HG03066 (cell line): ENCODE data around the gene ALG8.
A peak's percentile ranks its signal among the peaks of the same experiment; 100 is the strongest.
"Not testable (repeated sequence)": the region's sequence is repeated elsewhere in the genome, so short reads cannot be mapped to it uniquely, and the experiment has no call there.

Experiments
- ATAC-seq: cut with Tn5 transposase; IDR thresholded peaks from one replicate; pipeline ENCODE4 v1.9.1; 2021; ENCODE audit warnings: low read depth; ENCODE audit not compliant: unreplicated experiment

ALG8 gene

GRCh38 chr11:78139422-78140391, at the start of gene ALG8:
Gene ALG8 (minus strand): TSS chr11:78139626. CDS start chr11:78139588, 38 bp downstream.
- peak; percentile 94 for ATAC-seq

GRCh38 chr11:78188286-78189173, 49.1 kb upstream of the ALG8 start, which contains the start of the genes KCTD21 and USP35:
Gene KCTD21 (minus strand): TSS chr11:78188626. CDS start chr11:78174554, 14,072 bp downstream.
Gene USP35 (plus strand): TSS chr11:78188919. CDS start chr11:78196246, 7,327 bp downstream.
- ATAC-seq: peak; percentile 95

DNA sequence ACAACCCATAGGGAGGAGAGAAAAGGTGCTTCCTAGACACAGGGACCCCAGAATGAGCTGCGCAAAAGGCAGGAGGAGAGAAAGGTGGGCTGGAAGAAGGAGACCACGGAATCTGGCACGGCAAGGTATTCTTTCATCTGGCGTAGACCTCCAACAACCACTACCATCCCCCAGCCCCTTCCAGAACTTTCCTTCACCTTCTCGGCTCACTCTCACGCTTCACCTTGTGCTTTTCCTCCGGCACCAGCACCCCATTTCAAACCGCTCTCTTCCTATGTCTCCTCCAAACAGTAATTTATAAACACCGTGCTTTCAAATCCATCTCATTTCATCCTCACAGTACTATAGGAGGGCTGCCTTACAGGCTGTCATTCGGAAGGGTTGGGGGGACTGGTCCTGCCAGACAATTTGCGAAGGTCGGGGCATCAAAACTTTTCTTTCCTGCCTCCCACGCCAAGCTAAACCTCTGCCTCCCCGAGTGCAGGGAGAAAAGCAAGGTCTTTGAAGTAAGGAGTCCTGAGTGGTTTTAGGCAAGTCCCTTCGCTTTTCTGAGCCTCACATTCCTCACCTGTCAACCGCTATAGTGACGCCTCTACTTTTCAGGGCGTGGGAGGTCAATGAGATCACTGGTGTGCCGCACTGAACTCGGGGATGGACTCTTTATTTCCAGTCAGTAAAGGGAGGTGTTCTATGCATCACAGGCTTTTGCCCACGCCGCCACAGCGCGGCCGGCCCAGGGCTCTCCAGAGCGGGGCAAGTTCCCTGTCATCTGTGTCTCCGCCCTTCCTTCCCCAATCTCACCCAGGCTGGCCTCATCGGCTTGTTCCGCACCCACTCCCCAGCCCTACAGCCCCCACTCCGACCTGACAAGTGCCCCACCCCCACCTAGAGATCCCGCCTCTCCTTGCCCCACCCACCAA, 48.2 kb upstream of the ALG8 start:
- peak; percentile 23 for ATAC-seq

- no peak for ATAC-seq
Measured at GRCh38 chr11:78181185-78181584, 41.8 kb upstream of the ALG8 start.

- no peak for ATAC-seq
Measured at GRCh38 chr11:78180751-78181150, 41.3 kb upstream of the ALG8 start.

DNA sequence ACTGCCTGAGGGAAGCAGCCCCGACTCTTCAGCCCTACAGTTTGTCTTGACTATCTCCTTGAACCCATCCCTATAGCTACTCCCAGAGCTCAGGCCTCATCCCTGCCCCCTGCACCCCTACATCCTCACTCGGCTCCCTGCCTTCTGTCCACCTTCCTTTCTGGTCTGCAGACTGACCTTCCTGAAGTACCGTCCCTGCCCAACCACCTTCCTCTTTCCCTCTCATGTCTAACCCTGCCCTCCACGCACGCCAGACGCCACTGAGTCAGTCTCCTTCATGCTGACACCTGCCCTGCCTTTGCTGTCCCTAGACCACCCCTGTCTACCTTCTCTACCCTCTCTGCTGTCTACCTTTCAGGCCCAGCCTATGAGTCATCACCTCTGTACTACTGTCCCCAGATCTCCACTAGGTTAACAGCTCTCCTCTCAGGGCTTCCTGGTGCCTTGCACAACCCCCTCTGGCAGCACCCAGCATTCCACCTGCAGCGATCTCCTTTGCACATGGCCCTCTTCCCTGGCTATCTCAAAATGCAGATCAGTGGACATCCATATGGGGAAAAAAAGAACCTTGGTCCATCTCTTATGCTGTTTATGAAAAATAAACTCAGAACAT, 40.1 kb upstream of the ALG8 start:
- no peak for ATAC-seq

DNA sequence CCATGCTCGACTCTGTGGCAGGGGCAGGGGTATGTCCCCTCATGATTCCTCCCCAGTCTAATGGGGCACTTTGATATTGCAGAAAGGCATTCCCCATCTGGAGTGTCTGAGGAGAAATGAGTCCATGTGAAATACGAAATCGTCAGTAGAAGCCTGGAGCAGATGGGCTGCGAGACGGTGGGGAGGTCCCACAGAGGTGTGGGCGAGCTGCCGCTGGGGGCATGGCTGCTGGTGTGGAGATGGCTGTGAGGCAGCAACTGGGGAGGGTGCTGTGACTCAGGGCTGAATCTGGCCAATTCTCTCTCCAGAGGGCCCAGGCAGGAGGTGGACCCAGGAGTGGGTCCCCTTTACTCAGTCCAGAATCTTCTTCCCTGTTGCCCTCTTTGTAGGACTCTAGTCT, 37.8 kb upstream of the ALG8 start:
- ATAC-seq: no peak

DNA sequence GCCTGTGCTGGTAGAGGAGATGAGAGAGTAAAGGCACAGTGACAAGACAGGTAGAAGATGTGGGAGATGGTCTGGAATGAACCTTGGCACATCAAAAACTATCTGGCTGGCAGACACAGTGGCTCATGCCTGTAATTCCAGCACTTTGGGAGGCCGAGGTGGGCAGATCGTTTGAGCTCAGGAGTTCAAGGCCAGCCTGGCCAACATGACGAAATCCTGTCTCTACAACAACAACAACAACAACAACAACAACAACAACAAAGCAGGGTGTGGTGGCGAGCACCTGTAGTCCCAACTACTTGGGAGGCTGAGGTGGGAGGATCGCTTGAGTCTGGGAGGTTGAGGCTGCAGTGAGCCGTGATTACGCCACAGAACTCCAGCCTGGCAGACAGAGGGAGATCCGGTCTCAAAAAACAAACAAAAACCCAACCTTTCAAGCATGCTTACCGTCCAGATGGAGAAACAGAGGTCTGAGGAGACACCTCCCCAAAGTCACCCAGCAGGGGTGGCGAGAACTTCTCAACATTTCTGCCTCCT, 37.2 kb upstream of the ALG8 start:
- ATAC-seq: no peak

DNA sequence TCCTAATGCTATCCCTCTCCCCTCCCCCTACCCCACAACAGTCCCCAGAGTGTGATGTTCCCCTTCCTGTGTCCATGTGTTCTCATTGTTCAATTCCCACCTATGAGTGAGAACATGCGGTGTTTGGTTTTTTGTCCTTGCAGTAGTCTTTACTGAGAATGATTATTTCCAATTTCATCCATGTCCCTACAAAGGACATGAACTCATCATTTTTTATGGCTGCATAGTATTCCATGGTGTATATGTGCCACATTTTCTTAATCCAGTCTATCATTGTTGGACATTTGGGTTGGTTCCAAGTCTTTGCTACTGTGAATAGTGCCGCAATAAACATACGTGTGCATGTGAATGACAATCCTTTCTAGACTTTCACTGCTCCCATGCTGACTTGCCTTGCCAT, 36.4 kb upstream of the ALG8 start:
- ATAC-seq: not testable (repeated sequence)

- no peak for ATAC-seq
Measured at GRCh38 chr11:78171951-78172350, 32.5 kb upstream of the ALG8 start.

DNA sequence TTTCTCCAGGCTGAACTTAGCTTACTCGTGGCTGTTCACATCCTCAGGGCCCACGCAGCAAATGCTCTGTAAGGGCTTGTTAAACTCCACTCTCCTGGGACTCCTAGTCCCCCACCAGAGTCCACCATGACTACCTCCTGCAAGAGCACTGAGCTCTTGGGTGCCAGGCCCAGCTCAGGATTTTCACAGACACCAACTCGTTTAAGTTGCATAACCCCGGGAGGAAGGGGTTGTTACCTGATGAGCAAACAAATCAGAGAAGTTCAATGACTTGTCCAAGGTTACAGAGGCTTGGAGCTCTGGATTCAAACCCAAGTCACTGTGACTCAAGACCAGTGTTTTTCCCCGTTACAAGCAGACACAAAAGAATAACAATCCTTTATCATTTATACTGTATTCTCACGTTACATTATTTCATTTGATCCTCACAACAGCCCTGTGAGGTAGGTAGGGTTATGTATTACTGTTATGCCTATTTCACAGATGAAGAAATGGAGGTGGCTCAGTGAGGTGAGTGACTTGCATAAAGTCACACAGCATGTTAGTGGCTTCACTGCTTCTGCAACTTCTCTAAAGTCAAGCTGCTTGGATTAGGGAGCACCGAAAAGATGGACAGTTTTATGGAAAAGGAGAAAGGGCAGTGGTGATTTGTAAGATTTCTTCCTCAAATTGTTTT, 31.6 kb upstream of the ALG8 start:
- ATAC-seq: no peak

GRCh38 chr11:78170413-78170812, 31.0 kb upstream of the ALG8 start:
- no peak for ATAC-seq

DNA sequence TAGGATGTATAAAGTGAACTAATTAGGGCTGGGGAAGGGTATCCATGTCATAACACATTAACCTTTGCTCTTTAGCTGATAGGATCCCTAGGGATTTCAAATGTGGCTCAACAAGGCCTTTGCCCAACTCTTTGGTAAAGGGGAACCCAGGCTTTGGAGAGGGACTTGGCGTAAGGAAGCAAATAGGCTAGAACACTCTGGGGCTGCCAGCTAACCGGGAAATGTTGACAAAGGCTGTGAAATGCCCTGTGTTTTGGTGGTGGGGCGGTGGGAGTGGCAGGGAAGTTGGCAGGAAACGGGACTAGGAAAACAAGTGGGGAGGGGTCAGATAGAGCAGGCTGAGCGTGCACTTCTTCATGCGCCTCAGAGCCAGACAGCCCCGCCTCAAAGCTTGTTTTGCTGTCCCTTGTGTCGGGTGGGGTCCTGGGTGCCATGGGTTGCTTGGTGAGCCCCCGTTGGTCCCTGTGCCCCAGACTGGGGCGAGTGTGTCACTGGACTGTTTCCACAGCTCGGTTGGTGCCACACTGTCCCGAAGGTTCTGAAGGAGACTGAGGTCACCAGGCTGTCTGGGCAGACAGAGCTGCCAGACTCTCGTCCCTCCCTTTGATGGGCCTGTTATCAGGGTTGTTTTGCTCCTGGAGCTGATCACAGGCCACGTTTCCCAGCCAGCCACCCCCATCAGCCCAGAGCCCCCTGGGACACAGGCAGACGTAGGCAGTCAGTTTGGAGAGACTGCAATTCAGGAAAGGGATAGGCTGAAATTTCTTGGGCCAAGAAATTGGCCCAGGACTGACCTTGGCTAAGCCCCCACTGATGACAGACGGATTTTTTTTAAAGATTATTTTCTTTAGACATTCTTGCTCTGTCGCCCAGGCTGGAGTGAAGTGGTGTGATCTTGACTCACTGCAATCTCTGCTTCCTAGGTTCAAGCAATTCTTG, 29.4 kb upstream of the ALG8 start:
- ATAC-seq: no peak

DNA sequence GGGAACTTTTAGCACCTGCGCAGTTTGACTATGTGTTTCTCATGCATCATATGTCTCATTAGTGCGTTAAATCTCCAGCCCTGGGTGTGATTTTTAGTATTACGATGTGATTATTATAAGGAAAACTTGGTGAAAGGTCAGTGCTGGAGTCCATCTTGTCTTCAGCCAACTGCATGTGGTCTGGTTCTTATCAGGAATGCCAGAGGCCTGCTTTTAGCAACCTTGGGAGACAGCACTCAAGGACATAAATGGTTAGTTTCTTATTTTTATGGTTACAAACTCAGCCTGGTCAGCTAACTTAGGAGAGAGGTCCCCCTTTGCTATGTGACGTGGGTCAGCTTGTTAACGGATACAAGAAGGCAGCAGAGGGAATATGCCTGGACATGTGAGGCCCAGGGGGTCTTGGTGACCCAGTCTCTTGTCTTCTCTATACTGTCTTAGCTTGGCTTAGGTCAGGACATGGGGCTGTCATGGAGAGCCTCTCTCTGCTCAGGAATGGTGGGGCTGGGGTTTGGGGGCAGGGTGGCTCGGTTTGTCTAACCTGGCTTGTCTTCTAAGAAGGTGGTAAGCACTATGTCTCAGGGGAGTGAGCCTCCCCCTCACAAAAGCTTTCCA, 27.5 kb upstream of the ALG8 start:
- ATAC-seq: no peak

- ATAC-seq: no peak
Measured at GRCh38 chr11:78164471-78164870, 25.0 kb upstream of the ALG8 start.

GRCh38 chr11:78163828-78164227, 24.4 kb upstream of the ALG8 start:
- no peak for ATAC-seq

DNA sequence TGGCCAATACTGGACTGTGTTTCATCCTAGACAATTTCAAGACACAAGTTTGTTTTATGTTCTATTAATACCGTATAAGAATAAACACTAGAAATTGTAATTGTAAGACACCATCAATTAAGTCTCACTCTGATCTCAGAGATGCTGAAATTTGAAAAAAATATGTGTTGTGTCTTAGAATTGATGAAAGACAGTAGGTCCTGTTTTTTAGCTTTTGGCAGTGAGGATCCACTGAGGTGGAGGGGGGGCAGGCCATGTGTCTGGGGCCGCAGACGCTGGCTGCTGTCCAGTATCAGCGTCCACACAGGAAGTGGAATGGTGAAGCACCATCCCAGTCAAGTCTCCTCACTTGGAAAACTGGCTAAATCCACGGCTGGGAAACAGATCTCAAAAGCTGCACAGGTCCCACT, 22.5 kb upstream of the ALG8 start:
- ATAC-seq: no peak
